DND-41 (cell line): Measurements from ENCODE around the gene MACROD2.

ENCODE experiments used
- EZH2 ChIP-seq: IDR thresholded peaks from 3 replicates; pipeline ENCODE4 v1.6.1; 2012; ENCODE audit warnings: borderline replicate concordance, low read depth, mild to moderate bottlenecking, moderate library complexity, low read length, inconsistent platforms; ENCODE audit not compliant: severe bottlenecking
- TF ChIP-seq, protein P1 (sequence below): IDR thresholded peaks from 2 replicates; pipeline ENCODE4 v1.5.1; 2012; ENCODE audit warnings: borderline replicate concordance, low read length, moderate library complexity, mild to moderate bottlenecking; ENCODE audit not compliant: poor library complexity, severe bottlenecking; ENCODE audit errors: extremely low read depth

DNA sequence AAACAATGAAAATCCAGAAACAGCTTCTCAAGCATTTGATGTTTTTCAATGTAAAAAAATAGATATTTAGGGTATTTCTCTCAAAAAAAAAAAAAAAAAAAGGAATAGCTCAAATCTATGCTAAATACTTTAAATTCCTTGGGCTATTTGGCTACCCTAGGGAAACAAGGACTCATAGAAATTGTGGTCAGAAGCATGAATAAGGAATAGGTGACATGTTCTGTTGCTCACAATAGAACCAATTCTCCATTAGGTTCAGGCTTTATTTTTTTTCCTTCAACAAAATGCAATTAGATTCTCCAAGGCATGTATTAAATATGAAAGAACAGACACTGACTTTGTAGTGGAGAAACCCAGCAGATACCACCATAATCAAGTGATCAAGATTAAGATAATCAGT, 1246.4 kb downstream of the MACROD2 start:
- TF ChIP-seq EZH2: no peak
- TF ChIP-seq, protein P1, sequence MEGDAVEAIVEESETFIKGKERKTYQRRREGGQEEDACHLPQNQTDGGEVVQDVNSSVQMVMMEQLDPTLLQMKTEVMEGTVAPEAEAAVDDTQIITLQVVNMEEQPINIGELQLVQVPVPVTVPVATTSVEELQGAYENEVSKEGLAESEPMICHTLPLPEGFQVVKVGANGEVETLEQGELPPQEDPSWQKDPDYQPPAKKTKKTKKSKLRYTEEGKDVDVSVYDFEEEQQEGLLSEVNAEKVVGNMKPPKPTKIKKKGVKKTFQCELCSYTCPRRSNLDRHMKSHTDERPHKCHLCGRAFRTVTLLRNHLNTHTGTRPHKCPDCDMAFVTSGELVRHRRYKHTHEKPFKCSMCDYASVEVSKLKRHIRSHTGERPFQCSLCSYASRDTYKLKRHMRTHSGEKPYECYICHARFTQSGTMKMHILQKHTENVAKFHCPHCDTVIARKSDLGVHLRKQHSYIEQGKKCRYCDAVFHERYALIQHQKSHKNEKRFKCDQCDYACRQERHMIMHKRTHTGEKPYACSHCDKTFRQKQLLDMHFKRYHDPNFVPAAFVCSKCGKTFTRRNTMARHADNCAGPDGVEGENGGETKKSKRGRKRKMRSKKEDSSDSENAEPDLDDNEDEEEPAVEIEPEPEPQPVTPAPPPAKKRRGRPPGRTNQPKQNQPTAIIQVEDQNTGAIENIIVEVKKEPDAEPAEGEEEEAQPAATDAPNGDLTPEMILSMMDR: no peak
